Colonic mucosa (tissue), 4 donors: ENCODE data around the gene ADAT2. TPM values are rescaled to one million over a fixed set of nuclear protein-coding genes. Genes with fewer than 3 reads are reported as not detected.
"Not testable (repeated sequence)": the region's sequence is repeated elsewhere in the genome, so short reads cannot be mapped to it uniquely, and the experiment has no call there.

Experiments used
- DNase-seq: peaks from one replicate; pipeline ENCODE4 v3.0.0-alpha.2; 2020
- H3K27ac ChIP-seq: fragments of 200-600 bp; one replicate; pipeline ENCODE4 v1.8.0; 2021
- H3K27me3 ChIP-seq: fragments of 200-600 bp; one replicate; pipeline ENCODE4 v1.8.0; 2021
- H3K36me3 ChIP-seq: fragments of 200-600 bp; one replicate; pipeline ENCODE4 v1.8.0; 2021
- H3K4me1 ChIP-seq: fragments of 200-600 bp; one replicate; pipeline ENCODE4 v1.8.0; 2021; ENCODE audit warnings: mild to moderate bottlenecking
- H3K4me3 ChIP-seq: fragments of 200-600 bp; one replicate; pipeline ENCODE4 v1.8.0; 2021
- H3K9ac ChIP-seq, 2 donors: one replicate each; pipeline ENCODE4 v1.7.0; 2013; ENCODE audit warnings: control low read depth in 2 of 2, low read depth in 2 of 2, low read length in 2 of 2
- H3K9me3 ChIP-seq: fragments of 200-600 bp; one replicate; pipeline ENCODE4 v1.8.0; 2021
- intact Hi-C: fragments of 100-400 bp; cut with DNase I; formaldehyde crosslinking; loops from one replicate; pipeline ENCODE4 v1.14.1; 2022
- total RNA-seq, 2 donors: library from RNA; stranded (reverse); fragmentation: NEBNext Ultra II Directional in 1 of 2; extraction: Animal tissue kit (Norgen Biotek cat#: 25700) in 1 of 2; gene quantifications; one replicate each; pipeline ENCODE4 v1.2.1, GENCODE V29; 2021
- TF ChIP-seq, protein P1 (sequence below): fragments of 200-600 bp; IDR thresholded peaks from one replicate; pipeline ENCODE4 v1.8.0; 2022; ENCODE audit warnings: antibody characterized with exemption, mild to moderate bottlenecking
- donor health status: healthy.
- donor health status: DM: no; HTN: no; CAD: no.
- donor health status: DM: no; HTN: no; CAD: no.

Gene ADAT2
- total RNA-seq, 2 donors from 2014 or later: 4.6 to 5.7 TPM

GRCh38 chr6:143471822-143472221 is 21.3 kb upstream of the ADAT2 start:
- DNase-seq: no peak
- H3K4me3 ChIP-seq: no peak overlapping the region
- TF ChIP-seq, protein P1, sequence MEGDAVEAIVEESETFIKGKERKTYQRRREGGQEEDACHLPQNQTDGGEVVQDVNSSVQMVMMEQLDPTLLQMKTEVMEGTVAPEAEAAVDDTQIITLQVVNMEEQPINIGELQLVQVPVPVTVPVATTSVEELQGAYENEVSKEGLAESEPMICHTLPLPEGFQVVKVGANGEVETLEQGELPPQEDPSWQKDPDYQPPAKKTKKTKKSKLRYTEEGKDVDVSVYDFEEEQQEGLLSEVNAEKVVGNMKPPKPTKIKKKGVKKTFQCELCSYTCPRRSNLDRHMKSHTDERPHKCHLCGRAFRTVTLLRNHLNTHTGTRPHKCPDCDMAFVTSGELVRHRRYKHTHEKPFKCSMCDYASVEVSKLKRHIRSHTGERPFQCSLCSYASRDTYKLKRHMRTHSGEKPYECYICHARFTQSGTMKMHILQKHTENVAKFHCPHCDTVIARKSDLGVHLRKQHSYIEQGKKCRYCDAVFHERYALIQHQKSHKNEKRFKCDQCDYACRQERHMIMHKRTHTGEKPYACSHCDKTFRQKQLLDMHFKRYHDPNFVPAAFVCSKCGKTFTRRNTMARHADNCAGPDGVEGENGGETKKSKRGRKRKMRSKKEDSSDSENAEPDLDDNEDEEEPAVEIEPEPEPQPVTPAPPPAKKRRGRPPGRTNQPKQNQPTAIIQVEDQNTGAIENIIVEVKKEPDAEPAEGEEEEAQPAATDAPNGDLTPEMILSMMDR: no peak
- H3K9ac ChIP-seq: no peak overlapping the region
- H3K27ac ChIP-seq: no peak overlapping the region
- intact Hi-C loops: no loop called here
- H3K36me3 ChIP-seq: no peaks in the 10 kb centered on the region
- H3K4me1 ChIP-seq: no peaks in the 10 kb centered on the region
- no peaks in the 10 kb centered on the region for H3K9me3 ChIP-seq
- H3K27me3 ChIP-seq: no peaks in the 10 kb centered on the region

- H3K27ac ChIP-seq, H3K27me3 ChIP-seq, intact Hi-C loops: not testable (repeated sequence)
Measured at GRCh38 chr6:143468823-143469222, 18.3 kb upstream of the ADAT2 start.

DNA sequence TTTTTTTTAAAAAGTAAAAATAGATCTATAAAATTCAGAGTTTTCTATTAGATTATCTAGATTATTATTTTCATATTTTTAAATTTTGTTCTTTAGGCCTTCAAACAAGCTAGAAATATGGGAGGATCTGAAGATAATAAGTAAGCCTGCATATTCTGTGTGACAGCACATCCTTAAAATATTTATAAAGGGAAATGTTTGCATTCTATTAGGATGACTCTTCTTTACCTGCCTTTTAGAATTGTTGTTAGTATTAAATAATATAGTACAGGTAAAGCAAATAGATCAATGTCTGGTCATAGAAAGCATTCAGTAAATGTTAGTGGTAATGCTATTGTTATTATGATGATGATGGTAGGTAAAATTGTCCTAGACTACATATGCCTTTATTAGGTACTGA is 17.5 kb upstream of the ADAT2 start:
- no peak overlapping the region for H3K4me3 ChIP-seq
- no peaks in the 10 kb centered on the region for H3K36me3 ChIP-seq
- intact Hi-C loops: no loop called here
- no peaks in the 10 kb centered on the region for H3K9me3 ChIP-seq
- H3K27ac ChIP-seq: no peak overlapping the region
- H3K9ac ChIP-seq: no peak overlapping the region
- DNase-seq: no peak
- H3K27me3 ChIP-seq: no peaks in the 10 kb centered on the region
- no peaks in the 10 kb centered on the region for H3K4me1 ChIP-seq
- TF ChIP-seq, protein P1: no peak

More at GRCh38 chr6:143468823-143469222, 18.3 kb upstream of the ADAT2 start:
- H3K4me1 ChIP-seq, H3K9ac ChIP-seq, H3K36me3 ChIP-seq, DNase-seq, H3K9me3 ChIP-seq, H3K4me3 ChIP-seq: not testable (repeated sequence)

DNA sequence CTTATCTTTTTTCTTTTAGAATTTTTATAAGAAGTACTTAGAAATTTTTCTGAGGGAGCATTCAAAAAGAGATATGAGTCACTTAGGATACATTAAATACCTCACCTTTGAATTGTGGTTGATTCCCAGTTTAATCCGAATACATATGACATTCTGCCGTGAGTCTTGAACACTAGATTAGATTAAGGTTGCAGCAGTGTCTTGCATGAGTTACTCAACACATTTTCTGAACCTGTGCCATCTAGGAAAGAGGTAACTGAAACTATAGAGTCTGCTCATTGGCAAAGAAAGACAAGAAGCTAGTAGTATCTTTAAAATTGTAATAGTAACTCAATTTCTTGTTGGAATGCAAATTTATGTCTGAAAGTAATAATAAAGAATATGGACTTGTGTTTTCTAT is 15.1 kb upstream of the ADAT2 start:
- no peak for DNase-seq
- H3K27ac ChIP-seq: no peak overlapping the region
- no peak overlapping the region for H3K9ac ChIP-seq
- H3K4me3 ChIP-seq: no peak overlapping the region
- intact Hi-C loops: no loop called here
- no peaks in the 10 kb centered on the region for H3K36me3 ChIP-seq
- no peaks in the 10 kb centered on the region for H3K27me3 ChIP-seq
- H3K4me1 ChIP-seq: no peaks in the 10 kb centered on the region
- H3K9me3 ChIP-seq: no peaks in the 10 kb centered on the region
- TF ChIP-seq, protein P1: no peak

GRCh38 chr6:143457563-143458359 is 7.3 kb upstream of the ADAT2 start:
- TF ChIP-seq, protein P1: no peak
- Histone ChIP-seq H3K36me3 (no peaks in the 10 kb centered on the region), H3K4me3 (no peak overlapping the region), H3K27ac (no peak overlapping the region), H3K4me1 (no peaks in the 10 kb centered on the region), H3K9ac (no peak overlapping the region), H3K9me3 (no peaks in the 10 kb centered on the region), H3K27me3 (no peaks in the 10 kb centered on the region)
- no peak for DNase-seq
- intact Hi-C loops: no loop called here

- H3K9ac ChIP-seq: peak overlapping the region in 1 of 2 donors; percentile 92
- H3K27ac ChIP-seq: no peak overlapping the region
- intact Hi-C loops: no loop called here
- H3K4me1 ChIP-seq: no peaks in the 10 kb centered on the region
- DNase-seq: no peak
- H3K9me3 ChIP-seq: no peaks in the 10 kb centered on the region
- TF ChIP-seq, protein P1: no peak
- peak overlapping the region; percentile 61 for H3K4me3 ChIP-seq
- H3K27me3 ChIP-seq: no peaks in the 10 kb centered on the region
- H3K36me3 ChIP-seq: no peaks in the 10 kb centered on the region
Measured at GRCh38 chr6:143451531-143451930, 1.0 kb upstream of the ADAT2 start.
